BLaER1 (cell line): ENCODE results near the gene MSI2.

Experiments
- H3K27ac ChIP-seq: shearing (Covaris generic); formaldehyde crosslinking; 2 replicates; pipeline ENCODE4 v1.8.1; 2022
- H3K27me3 ChIP-seq: shearing (Covaris generic); formaldehyde crosslinking; 2 replicates; pipeline ENCODE4 v1.8.1; 2022
- H3K36me3 ChIP-seq: shearing (Covaris generic); formaldehyde crosslinking; 2 replicates; pipeline ENCODE4 v1.8.1; 2022
- H3K4me1 ChIP-seq: shearing (Covaris generic); formaldehyde crosslinking; 2 replicates; pipeline ENCODE4 v1.8.1; 2022
- H3K4me2 ChIP-seq: shearing (Covaris generic); formaldehyde crosslinking; 2 replicates; pipeline ENCODE4 v1.8.1; 2022
- H3K4me3 ChIP-seq: shearing (Covaris generic); formaldehyde crosslinking; 2 replicates; pipeline ENCODE4 v1.8.1; 2022
- H3K9ac ChIP-seq: shearing (Covaris generic); formaldehyde crosslinking; 2 replicates; pipeline ENCODE4 v1.8.1; 2022
- H3K9me3 ChIP-seq: shearing (Covaris generic); formaldehyde crosslinking; 2 replicates; pipeline ENCODE4 v1.8.1; 2022
- H4K20me1 ChIP-seq: shearing (Covaris generic); formaldehyde crosslinking; 2 replicates; pipeline ENCODE4 v1.8.1; 2022
- Cebpa-rat ChIP-seq: shearing (Covaris generic); IDR thresholded peaks from 2 replicates; pipeline ENCODE4 v1.8.1; 2022

The MSI2 gene

DNA sequence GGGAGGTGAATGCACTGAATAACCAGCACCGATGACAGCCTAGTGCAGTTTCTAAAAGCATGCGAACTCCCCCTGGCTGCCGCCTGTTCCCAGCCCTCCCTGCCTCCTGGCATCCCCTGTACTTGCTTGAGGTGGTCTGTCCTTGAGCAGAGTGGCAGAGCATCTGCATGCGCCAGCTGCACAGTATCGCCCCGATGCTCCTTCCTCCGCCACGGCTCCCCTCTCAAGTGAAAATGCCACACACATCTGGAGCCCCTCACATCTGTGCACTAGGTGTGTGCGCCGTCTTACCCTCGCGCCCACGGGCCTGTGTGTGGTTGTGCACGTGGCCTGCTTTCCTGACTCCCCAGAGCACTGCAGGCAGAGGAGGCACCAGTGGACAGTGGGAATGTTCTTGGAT, 376.9 kb downstream of the MSI2 start:
- H3K9me3 ChIP-seq, result 0 out of 2 replicates have a peak, but pooled peaks cover 3% of the 10 kb centered on the region
- peaks cover 41% of the 10 kb centered on the region for H3K4me1 ChIP-seq
- TF ChIP-seq Cebpa-rat, result no peak
- no peak overlapping the region for H3K27ac ChIP-seq
- H3K9ac ChIP-seq, result no peak overlapping the region
- peaks cover 100% of the 10 kb centered on the region for H3K36me3 ChIP-seq
- H3K4me3 ChIP-seq, result no peak overlapping the region
- H4K20me1 ChIP-seq, result peaks cover 67% of the 10 kb centered on the region
- no peak overlapping the region for H3K4me2 ChIP-seq
- H3K27me3 ChIP-seq, result no peaks in the 10 kb centered on the region

DNA sequence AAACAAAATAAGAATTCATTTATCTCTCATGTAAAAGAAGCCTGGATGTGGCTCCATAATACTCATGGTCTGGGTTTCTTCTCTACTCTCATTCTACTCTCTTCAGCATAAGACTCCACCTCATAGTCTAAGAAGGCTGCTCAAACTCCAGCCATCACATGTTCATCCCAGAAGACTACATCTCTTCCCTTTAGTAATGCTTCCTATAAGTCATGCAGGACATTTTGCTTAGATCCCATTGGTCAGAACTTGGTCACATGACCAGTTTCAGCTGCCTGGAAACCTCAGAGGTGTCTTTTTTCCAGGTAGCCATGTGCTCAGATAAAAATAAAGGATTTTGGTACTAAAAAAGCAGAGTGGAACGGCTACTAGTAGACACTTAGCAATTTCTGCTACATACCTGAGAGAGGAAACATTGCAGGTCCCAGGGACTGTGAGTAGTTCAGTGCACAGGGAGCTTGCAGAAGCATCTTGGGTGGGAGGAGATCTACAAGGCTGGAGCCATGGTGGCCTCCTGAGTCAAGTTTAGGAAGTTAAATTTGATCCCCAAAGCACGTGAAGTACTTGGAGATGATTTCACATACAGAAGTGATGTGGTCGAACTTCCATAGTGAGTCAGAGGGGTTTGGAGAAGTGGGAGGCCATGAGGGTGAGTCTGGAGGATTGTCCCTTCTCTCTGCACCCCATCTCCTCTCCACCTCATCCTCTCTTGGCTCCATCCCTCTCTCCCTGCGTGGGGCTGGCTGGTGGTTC, 378.6 kb downstream of the MSI2 start:
- TF ChIP-seq Cebpa-rat, result no peak
- Histone ChIP-seq H3K9ac (no peak overlapping the region), H3K4me2 (no peak overlapping the region), H3K4me3 (no peak overlapping the region), H3K27me3 (no peaks in the 10 kb centered on the region), H3K9me3 (0 out of 2 replicates have a peak, but pooled peaks cover 3% of the 10 kb centered on the region), H4K20me1 (peaks cover 63% of the 10 kb centered on the region), H3K27ac (0 out of 2 replicates have a peak overlapping the region, but pooled peaks have one; percentile 15), H3K36me3 (peaks cover 100% of the 10 kb centered on the region), H3K4me1 (peaks cover 42% of the 10 kb centered on the region)

DNA sequence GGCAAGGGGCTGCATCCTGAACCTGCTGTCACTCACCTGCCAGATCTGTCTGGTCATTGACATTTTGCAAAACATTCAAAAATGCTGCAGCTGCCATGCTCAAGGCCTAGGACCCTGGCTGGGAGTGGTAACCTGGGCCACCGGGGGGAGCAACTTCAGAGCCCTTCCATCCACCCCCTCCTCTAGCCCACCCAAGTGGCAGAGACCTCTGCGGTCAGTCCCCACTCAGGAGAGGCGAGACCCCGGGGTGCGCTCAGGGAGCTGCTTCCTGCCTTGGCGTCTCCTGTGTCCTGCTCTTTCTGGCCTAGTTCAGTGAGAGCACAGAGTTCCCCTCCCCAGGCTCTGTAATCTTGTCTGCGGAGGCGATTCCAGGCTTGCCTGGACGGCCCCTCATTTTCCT, 380.0 kb downstream of the MSI2 start:
- H3K36me3 ChIP-seq, result peaks cover 100% of the 10 kb centered on the region
- TF ChIP-seq Cebpa-rat, result no peak
- no peak overlapping the region for H3K9ac ChIP-seq
- no peak overlapping the region for H3K4me3 ChIP-seq
- peaks cover 66% of the 10 kb centered on the region for H4K20me1 ChIP-seq
- 0 out of 2 replicates have a peak, but pooled peaks cover 3% of the 10 kb centered on the region for H3K9me3 ChIP-seq
- peaks cover 56% of the 10 kb centered on the region for H3K4me1 ChIP-seq
- no peaks in the 10 kb centered on the region for H3K27me3 ChIP-seq
- peak overlapping the region; percentile 53; the same call in 1 of the 2 replicates for H3K27ac ChIP-seq
- no peak overlapping the region for H3K4me2 ChIP-seq

DNA sequence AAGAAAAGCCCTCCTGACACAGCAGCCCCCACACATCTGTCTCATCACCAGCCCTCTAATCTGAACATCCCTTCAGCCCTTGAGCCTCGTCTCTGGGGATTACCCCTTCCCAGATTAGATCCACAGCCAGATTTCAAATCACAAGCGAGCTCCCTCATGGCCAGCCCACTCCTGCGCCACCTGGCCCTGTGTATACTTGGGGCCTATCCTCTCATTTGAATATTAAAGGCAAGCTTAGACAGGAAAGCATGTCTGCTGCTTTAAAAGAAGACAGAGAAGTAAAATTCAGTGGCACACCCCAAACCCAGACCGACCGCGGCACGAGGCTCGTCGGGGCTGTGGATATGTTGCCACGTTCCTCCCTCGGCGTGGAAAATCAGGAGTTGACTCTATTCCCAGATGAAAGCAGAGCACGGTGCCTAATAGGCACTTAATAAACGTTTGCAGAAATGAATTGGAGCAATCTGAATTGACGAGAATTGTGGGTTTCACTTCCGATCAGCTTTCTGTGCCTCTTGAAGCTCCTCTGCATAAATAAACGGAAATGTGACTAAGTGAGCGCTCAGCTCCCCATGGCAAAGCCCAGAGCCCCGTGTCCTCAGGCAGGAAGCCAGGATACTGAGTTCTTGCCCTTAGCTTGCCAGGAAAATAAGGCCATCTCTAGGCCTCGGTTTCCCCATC, 380.8 kb downstream of the MSI2 start:
- no peaks in the 10 kb centered on the region for H3K27me3 ChIP-seq
- H3K9me3 ChIP-seq, result 0 out of 2 replicates have a peak, but pooled peaks cover 3% of the 10 kb centered on the region
- peaks cover 100% of the 10 kb centered on the region for H3K36me3 ChIP-seq
- no peak for TF ChIP-seq Cebpa-rat
- H3K4me2 ChIP-seq, result no peak overlapping the region
- peaks cover 64% of the 10 kb centered on the region for H3K4me1 ChIP-seq
- no peak overlapping the region for H3K4me3 ChIP-seq
- no peak overlapping the region for H3K27ac ChIP-seq
- H3K9ac ChIP-seq, result no peak overlapping the region
- H4K20me1 ChIP-seq, result peaks cover 70% of the 10 kb centered on the region

DNA sequence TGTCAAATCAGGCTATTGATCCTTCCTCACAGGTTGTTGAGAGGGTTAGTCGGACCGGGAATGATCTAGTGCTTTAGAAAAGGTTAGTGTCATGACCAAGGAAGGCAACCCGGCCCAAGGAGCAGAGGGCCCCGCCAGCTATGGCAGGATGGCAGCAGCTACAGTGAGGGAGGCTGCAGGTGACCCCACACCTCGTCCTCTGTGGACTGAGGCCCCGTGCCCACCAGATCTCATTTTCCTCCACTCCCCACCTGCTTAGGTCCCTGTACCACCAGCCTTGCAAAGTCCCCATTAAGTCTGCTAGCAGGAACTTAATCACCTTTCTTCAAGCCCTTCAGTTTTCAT, 381.3 kb downstream of the MSI2 start:
- H3K4me2 ChIP-seq, result no peak overlapping the region
- peaks cover 69% of the 10 kb centered on the region for H3K4me1 ChIP-seq
- H3K9me3 ChIP-seq, result 0 out of 2 replicates have a peak, but pooled peaks cover 3% of the 10 kb centered on the region
- H3K27ac ChIP-seq, result no peak overlapping the region
- no peak overlapping the region for H3K4me3 ChIP-seq
- no peak for TF ChIP-seq Cebpa-rat
- peaks cover 100% of the 10 kb centered on the region for H3K36me3 ChIP-seq
- H3K9ac ChIP-seq, result no peak overlapping the region
- H4K20me1 ChIP-seq, result peaks cover 70% of the 10 kb centered on the region
- no peaks in the 10 kb centered on the region for H3K27me3 ChIP-seq

DNA sequence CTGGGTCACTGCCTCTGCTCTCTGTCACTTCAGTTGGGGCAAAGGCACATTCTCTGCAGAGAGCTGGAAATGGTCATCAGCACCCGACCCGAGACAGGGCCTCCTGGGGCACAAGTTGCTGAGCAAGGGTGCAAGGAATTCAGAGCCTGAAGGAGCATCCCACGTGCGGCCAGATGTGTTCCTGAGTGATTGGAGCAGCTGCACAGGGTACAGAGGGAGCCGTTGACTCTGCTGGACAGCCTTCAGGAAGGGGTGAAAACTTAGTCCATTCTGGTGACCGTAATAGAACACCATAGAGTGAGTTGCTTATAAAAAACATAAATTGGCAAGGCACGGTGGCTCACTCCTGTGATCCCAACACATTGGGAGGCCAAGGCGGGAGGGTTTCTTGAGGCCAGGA, 382.0 kb downstream of the MSI2 start:
- Histone ChIP-seq H3K4me1 (peaks cover 76% of the 10 kb centered on the region), H3K27ac (no peak overlapping the region), H3K9ac (no peak overlapping the region), H3K9me3 (0 out of 2 replicates have a peak, but pooled peaks cover under 1% of the 10 kb centered on the region), H3K4me2 (no peak overlapping the region), H4K20me1 (peaks cover 72% of the 10 kb centered on the region), H3K27me3 (no peaks in the 10 kb centered on the region), H3K36me3 (peaks cover 100% of the 10 kb centered on the region), H3K4me3 (no peak overlapping the region)
- TF ChIP-seq Cebpa-rat, result no peak

DNA sequence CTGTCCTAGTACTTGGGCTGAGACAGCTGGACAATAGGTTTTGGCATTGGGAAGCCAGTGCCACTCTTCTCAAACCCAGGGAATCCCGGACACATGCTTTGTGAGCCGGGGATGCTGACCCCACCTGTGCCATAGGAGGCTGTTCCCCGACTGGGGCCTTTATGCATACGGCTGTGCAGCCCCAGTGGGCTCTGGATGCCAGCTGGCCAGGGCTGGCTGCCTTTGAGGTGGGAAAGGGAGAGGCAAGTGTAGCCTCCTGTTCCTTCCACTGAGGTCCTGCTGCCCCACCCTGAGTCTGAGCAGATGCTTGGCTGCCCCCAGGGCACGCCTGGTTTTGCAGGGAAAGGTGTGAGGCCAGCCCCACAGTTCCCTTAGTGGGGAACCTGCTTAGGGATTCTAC, 383.1 kb downstream of the MSI2 start:
- no peak overlapping the region for H3K4me3 ChIP-seq
- H3K27ac ChIP-seq, result peak overlapping the region; percentile 28; the same call in 1 of the 2 replicates
- H3K4me1 ChIP-seq, result peaks cover 77% of the 10 kb centered on the region
- H3K27me3 ChIP-seq, result no peaks in the 10 kb centered on the region
- 0 out of 2 replicates have a peak overlapping the region, but pooled peaks have one; percentile 8 for H3K4me2 ChIP-seq
- H3K9ac ChIP-seq, result no peak overlapping the region
- TF ChIP-seq Cebpa-rat, result no peak
- H3K9me3 ChIP-seq, result no peaks in the 10 kb centered on the region
- peaks cover 79% of the 10 kb centered on the region for H4K20me1 ChIP-seq
- peaks cover 100% of the 10 kb centered on the region for H3K36me3 ChIP-seq

DNA sequence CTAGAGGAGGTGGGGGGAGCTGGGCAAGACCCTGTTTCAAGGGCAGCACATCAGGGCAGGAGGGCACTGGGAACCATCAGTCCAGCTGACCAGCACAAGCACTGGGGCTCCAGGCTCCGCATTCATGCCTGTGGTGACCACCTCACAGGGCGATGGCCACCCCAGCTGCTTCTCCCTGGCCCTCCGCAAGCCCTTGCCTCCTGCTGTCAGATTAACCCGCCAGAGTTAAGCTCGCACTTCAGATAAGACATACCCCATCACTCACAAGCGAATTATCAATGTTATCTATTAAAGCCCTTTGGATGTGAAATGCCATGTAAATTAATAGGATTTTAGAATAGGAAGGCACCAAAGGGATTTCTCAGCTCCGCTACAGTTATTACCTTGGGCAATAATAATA, 383.8 kb downstream of the MSI2 start:
- no peak overlapping the region for H3K4me3 ChIP-seq
- H3K4me1 ChIP-seq, result peaks cover 77% of the 10 kb centered on the region
- 0 out of 2 replicates have a peak overlapping the region, but pooled peaks have one; percentile 8 for H3K4me2 ChIP-seq
- no peak for TF ChIP-seq Cebpa-rat
- H3K9me3 ChIP-seq, result no peaks in the 10 kb centered on the region
- H3K36me3 ChIP-seq, result peaks cover 100% of the 10 kb centered on the region
- H3K27ac ChIP-seq, result 0 out of 2 replicates have a peak overlapping the region, but pooled peaks have one; percentile 28
- no peaks in the 10 kb centered on the region for H3K27me3 ChIP-seq
- no peak overlapping the region for H3K9ac ChIP-seq
- peaks cover 82% of the 10 kb centered on the region for H4K20me1 ChIP-seq

DNA sequence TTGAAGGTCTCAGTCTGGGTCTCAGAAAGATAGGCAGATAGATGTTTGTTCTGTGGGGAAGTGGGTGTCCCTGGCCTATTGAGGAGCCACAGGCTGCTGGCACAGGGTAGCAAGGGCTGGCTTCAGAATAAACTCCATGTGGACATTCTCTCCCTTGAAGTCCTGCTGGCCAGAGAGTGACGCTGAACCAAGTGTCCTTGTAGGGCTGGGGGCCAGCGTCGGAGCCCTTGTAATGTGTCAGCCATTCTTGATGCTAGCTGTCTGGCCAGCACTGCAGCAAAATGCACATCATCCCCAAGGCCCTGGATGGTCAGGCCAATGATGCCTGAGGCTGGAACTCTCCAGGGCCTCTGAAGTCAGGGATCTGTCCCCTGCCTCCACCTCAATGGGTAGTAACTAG, 385.4 kb downstream of the MSI2 start:
- Histone ChIP-seq H3K27ac (peak overlapping the region; percentile 37), H3K36me3 (peaks cover 100% of the 10 kb centered on the region), H4K20me1 (peaks cover 74% of the 10 kb centered on the region), H3K9ac (no peak overlapping the region), H3K27me3 (no peaks in the 10 kb centered on the region), H3K9me3 (no peaks in the 10 kb centered on the region), H3K4me3 (no peak overlapping the region), H3K4me2 (0 out of 2 replicates have a peak overlapping the region, but pooled peaks have one; percentile 7), H3K4me1 (peaks cover 61% of the 10 kb centered on the region)
- no peak for TF ChIP-seq Cebpa-rat

DNA sequence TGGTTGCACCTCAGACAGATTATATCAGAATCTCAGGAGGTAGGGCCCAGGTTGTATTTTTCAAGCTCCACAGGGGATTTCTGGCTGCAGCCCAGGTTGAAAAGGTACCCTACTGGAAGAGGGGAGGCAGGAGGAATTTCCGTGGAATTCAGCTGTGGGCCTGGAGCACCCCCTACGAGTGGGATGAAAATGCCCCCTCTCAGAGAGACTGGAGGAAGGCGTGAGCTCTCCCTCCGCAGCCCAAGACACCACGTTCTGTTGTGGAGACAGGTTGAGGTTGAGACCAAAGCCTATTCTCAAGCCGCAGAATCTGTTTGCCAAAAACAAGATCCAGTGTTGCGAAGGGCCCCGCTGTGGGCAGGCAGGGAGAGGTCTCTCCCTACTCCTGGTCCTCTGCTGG, 386.7 kb downstream of the MSI2 start:
- Histone ChIP-seq H3K4me2 (0 out of 2 replicates have a peak overlapping the region, but pooled peaks have one; percentile 26), H3K4me1 (peaks cover 53% of the 10 kb centered on the region)
- no peak for TF ChIP-seq Cebpa-rat

More for the DNA sequence above, 386.7 kb downstream of the MSI2 start:
- Histone ChIP-seq H3K27me3 (no peaks in the 10 kb centered on the region), H4K20me1 (peaks cover 76% of the 10 kb centered on the region), H3K9me3 (no peaks in the 10 kb centered on the region), H3K4me3 (no peak overlapping the region), H3K9ac (no peak overlapping the region), H3K36me3 (peaks cover 100% of the 10 kb centered on the region), H3K27ac (no peak overlapping the region)
